H1 (cell line): ENCODE results near the gene THBS3. TPM values are rescaled to one million over a fixed set of nuclear protein-coding genes. Genes with fewer than 3 reads are reported as not detected.
A peak's percentile ranks its signal among the peaks of the same experiment; 100 is the strongest.

Experiments used
- CTCF ChIA-PET: fragments of 300-600 bp; sonication (Branson Sonifier 250); formaldehyde crosslinking; loops from one replicate; lab custom pipeline; 2021; ENCODE audit not compliant: partially characterized antibody; lab: Charles Lee
- POLR2A ChIA-PET: fragments of 300-600 bp; sonication (Branson Sonifier 250); formaldehyde crosslinking; loops from one replicate; lab custom pipeline; 2021; ENCODE audit warnings: inconsistent platforms; ENCODE audit not compliant: partially characterized antibody; lab: Charles Lee
- DNase-seq, 2 experiments: peaks; one replicate each; pipeline versions ENCODE4 v3.0.0 to v3.0.0-alpha.2; 2010 to 2022; ENCODE audit warnings: low spot score in 2 of 2, low read depth in 1 of 2, mixed read lengths in 1 of 2
- FAIRE-seq: peaks from 2 replicates; lab custom pipeline; 2011; peaks lifted over from hg19 to GRCh38; lab: Jason Lieb, UNC
- H2AFZ ChIP-seq: 2 replicates; pipeline ENCODE4 v1.8.1; 2012; ENCODE audit warnings: low read length, inconsistent platforms
- H2AK5ac ChIP-seq: 2 replicates; pipeline ENCODE4 v1.6.1; 2013; ENCODE audit warnings: low read depth, low read length
- H2BK120ac ChIP-seq: replicated peaks from 2 replicates; pipeline ENCODE3; 2013; ENCODE audit warnings: low read depth, low read length, inconsistent platforms
- H2BK12ac ChIP-seq: 2 replicates; pipeline ENCODE4 v1.6.1; 2013; ENCODE audit warnings: low read depth, low read length
- H2BK15ac ChIP-seq: 2 replicates; pipeline ENCODE4 v1.6.1; 2013; ENCODE audit warnings: low read length
- H2BK20ac ChIP-seq: 2 replicates; pipeline ENCODE4 v1.6.1; 2013; ENCODE audit warnings: low read length
- H2BK5ac ChIP-seq: 2 replicates; pipeline ENCODE4 v1.6.1; 2013; ENCODE audit warnings: low read depth, low read length
- H3K14ac ChIP-seq: 2 replicates; pipeline ENCODE4 v1.6.1; 2013; ENCODE audit warnings: inconsistent platforms; ENCODE audit not compliant: insufficient read length
- H3K18ac ChIP-seq: 2 replicates; pipeline ENCODE4 v1.6.1; 2013; ENCODE audit warnings: low read length; ENCODE audit errors: extremely low read depth
- H3K23ac ChIP-seq: 2 replicates; pipeline ENCODE4 v1.6.1; 2013; ENCODE audit warnings: inconsistent platforms; ENCODE audit not compliant: insufficient read length
- H3K23me2 ChIP-seq: 2 replicates; pipeline ENCODE4 v1.6.1; 2013; ENCODE audit warnings: low read depth, low read length
- H3K27ac ChIP-seq: 2 replicates; pipeline ENCODE4 v1.6.1; 2011; ENCODE audit warnings: low read depth, low read length, inconsistent platforms
- H3K27me3 ChIP-seq, 4 experiments: replicated peaks in 1 of 4; 1 replicate in 1 of 4; 2 replicates in 3 of 4; pipeline versions ENCODE4 v1.6.1 to v1.8.1; 2011 to 2013; ENCODE audit warnings: low read length in 3 of 4, mild to moderate bottlenecking in 3 of 4, inconsistent platforms in 2 of 4, mixed read lengths in 2 of 4, moderate library complexity in 1 of 4; ENCODE audit not compliant: control insufficient read depth in 3 of 4, insufficient read depth in 3 of 4; ENCODE audit errors: extremely low read depth in 1 of 4
- H3K36me3 ChIP-seq, 4 experiments: 2 replicates each; pipeline versions ENCODE4 v1.6.1 to v1.8.1; 2011 to 2013; ENCODE audit warnings: mild to moderate bottlenecking in 4 of 4, low read length in 3 of 4, moderate library complexity in 2 of 4, control low read depth in 1 of 4, inconsistent platforms in 1 of 4; ENCODE audit not compliant: insufficient read depth in 4 of 4, control insufficient read depth in 2 of 4
- H3K4ac ChIP-seq: replicated peaks from 2 replicates; pipeline ENCODE3; 2013; ENCODE audit warnings: low read length, low read depth, mixed read lengths, inconsistent platforms; ENCODE audit not compliant: insufficient read length
- H3K4me1 ChIP-seq, 4 experiments: replicated peaks in 1 of 4; 1 replicate in 1 of 4; 2 replicates in 3 of 4; pipeline versions ENCODE4 v1.6.1 to v1.8.1; 2011 to 2013; ENCODE audit warnings: low read length in 3 of 4, inconsistent platforms in 2 of 4, mixed read lengths in 1 of 4; ENCODE audit not compliant: insufficient read depth in 4 of 4, control insufficient read depth in 3 of 4
- H3K4me2 ChIP-seq, 2 experiments: 2 replicates each; pipeline versions ENCODE4 v1.6.1 to v1.8.1; 2011 to 2013; ENCODE audit warnings: low read depth in 2 of 2, low read length in 2 of 2, control low read depth in 1 of 2, inconsistent platforms in 1 of 2, mild to moderate bottlenecking in 1 of 2; ENCODE audit not compliant: insufficient read depth in 1 of 2
- H3K4me3 ChIP-seq, 4 experiments: fragments of 200-600, 300-600 bp in 1 of 4; sonication (generic), shearing (Covaris generic), sonication (Bioruptor Twin) in 1 of 4; 2 replicates each; pipeline versions ENCODE4 v1.5.1 to v1.8.1; 2011 to 2016; ENCODE audit warnings: low read length in 4 of 4, low read depth in 3 of 4, control low read depth in 2 of 4, inconsistent platforms in 2 of 4, mild to moderate bottlenecking in 2 of 4, mixed read lengths in 1 of 4, moderate library complexity in 1 of 4; ENCODE audit not compliant: insufficient read depth in 2 of 4; ENCODE audit errors: extremely low read depth in 1 of 4
- H3K56ac ChIP-seq: replicated peaks from 2 replicates; pipeline ENCODE3; 2013; ENCODE audit warnings: low read depth, mild to moderate bottlenecking, mixed read lengths, low read length, inconsistent platforms; ENCODE audit not compliant: insufficient read length
- H3K79me1 ChIP-seq: 2 replicates; pipeline ENCODE4 v1.6.1; 2013; ENCODE audit warnings: low read depth, low read length, control low read depth
- H3K79me2 ChIP-seq, 2 experiments: 2 replicates each; pipeline versions ENCODE4 v1.6.1 to v1.8.1; 2012 to 2013; ENCODE audit warnings: low read length in 2 of 2, mild to moderate bottlenecking in 2 of 2, inconsistent platforms in 1 of 2; ENCODE audit not compliant: insufficient read depth in 2 of 2, control insufficient read depth in 1 of 2
- H3K9ac ChIP-seq, 4 experiments: replicated peaks in 1 of 4; 1 replicate in 1 of 4; 2 replicates in 3 of 4; pipeline versions ENCODE4 v1.6.1 to v1.8.1; 2011 to 2013; ENCODE audit warnings: low read depth in 3 of 4, low read length in 3 of 4, control low read depth in 2 of 4, mild to moderate bottlenecking in 2 of 4, moderate library complexity in 2 of 4, inconsistent platforms in 1 of 4; ENCODE audit errors: extremely low read depth in 1 of 4
- H3K9me3 ChIP-seq, 2 experiments: 2 replicates each; pipeline versions ENCODE4 v1.6.1 to v1.8.1; 2012 to 2013; ENCODE audit warnings: mild to moderate bottlenecking in 2 of 2, moderate library complexity in 2 of 2, control low read depth in 1 of 2, inconsistent platforms in 1 of 2, low read depth in 1 of 2, low read length in 1 of 2, mixed read lengths in 1 of 2; ENCODE audit not compliant: insufficient read depth in 2 of 2
- H4K20me1 ChIP-seq, 2 experiments: replicated peaks in 1 of 2; 2 replicates each; pipeline versions ENCODE3 to v1.8.1; 2011 to 2013; ENCODE audit warnings: inconsistent platforms in 2 of 2, low read length in 2 of 2, mild to moderate bottlenecking in 1 of 2; ENCODE audit not compliant: insufficient read depth in 2 of 2, control insufficient read depth in 1 of 2
- H4K5ac ChIP-seq: 2 replicates; pipeline ENCODE4 v1.6.1; 2013; ENCODE audit warnings: low read length, low read depth, mixed read lengths, inconsistent platforms; ENCODE audit not compliant: insufficient read length
- H4K8ac ChIP-seq: 2 replicates; pipeline ENCODE4 v1.8.0; 2013; ENCODE audit warnings: mild to moderate bottlenecking, moderate library complexity, low read length, inconsistent platforms; ENCODE audit not compliant: insufficient read depth; ENCODE audit errors: extremely low read depth
- H4K91ac ChIP-seq: replicated peaks from 2 replicates; pipeline ENCODE3; 2013; ENCODE audit warnings: low read length, mixed read lengths, inconsistent platforms; ENCODE audit not compliant: insufficient read length
- TBP ChIP-seq: IDR thresholded peaks from 2 replicates; pipeline ENCODE4 v1.6.1; 2011; ENCODE audit warnings: low read depth, low read length, improper control_type of control experiment
- WGBS, 2 experiments: shearing (Covaris generic) in 1 of 2; methylation state at CpG; one replicate each; pipeline versions ENCODE4 v1.1.6 to v1.1.7; 2013 to 2015; ENCODE audit warnings: low lambda C conversion rate in 2 of 2, mixed read lengths in 2 of 2, inconsistent platforms in 1 of 2, low coverage in 1 of 2, missing lambda C conversion rate in 1 of 2; ENCODE audit not compliant: insufficient replicate concordance in 2 of 2, insufficient coverage in 1 of 2, insufficient read length in 1 of 2; ENCODE audit errors: extremely low coverage in 1 of 2, missing lambda C conversion rate in 1 of 2; 5-methylcytosine and 5-hydroxymethylcytosine counted together
- polyA plus RNA-seq, 7 experiments: library from polyadenylated mRNA; depleted of rRNA in 3 of 7; stranded (reverse) in 5 of 7; unstranded in 2 of 7; fragments of >200 nt in 5 of 7; fragments of 200-250 nt in 2 of 7; gene quantifications; 1 replicate in 5 of 7; 2 replicates in 1 of 7; 4 replicates in 1 of 7; pipeline versions ENCODE4 v1.2.1 to v1.2.3, GENCODE V29; 2011 to 2013; ENCODE audit warnings: missing spikeins in 2 of 7, mixed read lengths in 2 of 7
- total RNA-seq: library from RNA; stranded (reverse); fragmentation: NEBNext Ultra II Directional; extraction: Animal tissue kit (Norgen Biotek cat#: 25700); gene quantifications from 2 replicates; pipeline ENCODE4 v1.2.1, GENCODE V29; 2021

The THBS3 gene
- total and polyA plus RNA-seq, 2 of the 8 experiments (the other 6 are each of a cell fraction or from before 2014, with no cell fraction given): 3.0 to 3.5 TPM

DNA sequence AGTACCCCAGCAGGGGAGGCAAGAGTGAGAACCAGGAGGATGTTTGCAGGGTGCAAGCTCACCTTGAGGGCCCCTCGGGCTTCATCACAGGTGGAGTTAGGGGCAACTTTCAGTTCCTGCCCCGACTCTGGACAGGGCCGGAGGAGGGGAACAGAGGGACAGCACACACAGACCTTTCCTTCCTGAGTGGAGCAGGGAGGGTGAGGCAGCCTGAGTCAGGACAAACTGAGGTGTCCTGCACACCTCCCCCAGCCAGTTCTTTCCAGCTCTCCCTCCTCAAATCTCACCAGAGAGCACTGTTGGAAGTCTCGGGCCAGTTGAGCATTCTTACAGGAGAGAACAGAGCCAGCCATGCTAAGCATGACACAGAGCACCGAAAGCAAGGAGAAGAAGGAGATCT, 46.1 kb upstream of the THBS3 start:
- H3K23me2 ChIP-seq: peaks cover 12% of the 10 kb centered on the region; the same call in 1 of the 2 replicates
- peaks cover 0 to 26% (median 16%) of the 10 kb centered on the region in 4 experiments; a peak in 6 of 7 replicates for H3K4me1 ChIP-seq
- H3K14ac ChIP-seq: no peak overlapping the region
- no peak for FAIRE-seq
- H4K5ac ChIP-seq: no peak overlapping the region
- no peak overlapping the region for H2BK12ac ChIP-seq
- peak overlapping the region; percentile 20; the same call in 1 of the 2 replicates for H2BK15ac ChIP-seq
- H3K27me3 ChIP-seq: no peaks in the 10 kb centered on the region
- peak overlapping the region; percentile 90; the same call in 1 of the 2 replicates for H2AK5ac ChIP-seq
- ChIA-PET POLR2A (interaction anchor here (0.9 to 7.1 kb wide), 2 partner anchors 7 to 14 kb away, joined by 3 to 48 read pairs; partner anchors contain the start of gene SCAMP3), CTCF (interaction anchor here (4.9 to 15.2 kb wide), 2 partner anchors 52 to 69 kb away, joined by 103 to 227 read pairs; partner anchors contain the start of genes FDPS and RUSC1)
- no peak overlapping the region for H2BK5ac ChIP-seq
- no peaks in the 10 kb centered on the region for H3K9me3 ChIP-seq
- no peak for DNase-seq
- H4K91ac ChIP-seq: no peak overlapping the region
- no peak overlapping the region for H3K4ac ChIP-seq
- no peak overlapping the region for H3K23ac ChIP-seq
- H3K79me1 ChIP-seq: no peaks in the 10 kb centered on the region
- H3K18ac ChIP-seq: no peak overlapping the region
- H3K36me3 ChIP-seq: peaks cover 0 to 4% (median 0%) of the 10 kb centered on the region in 4 experiments; a peak in 2 of 8 replicates
- no peak overlapping the region for H2AFZ ChIP-seq
- H2BK20ac ChIP-seq: no peak overlapping the region
- no peak overlapping the region for H3K27ac ChIP-seq
- H3K4me2 ChIP-seq: peak overlapping the region; percentile 79 to 88
- peak overlapping the region in 3 of 4 experiments; percentile 57 to 91 (median 75); a peak in 3 of 8 replicates for H3K4me3 ChIP-seq
- no peak overlapping the region; a peak in 1 of 7 replicates for H3K9ac ChIP-seq
- no peak overlapping the region for H3K56ac ChIP-seq
- H3K79me2 ChIP-seq: 0 out of 4 replicates have a peak, but pooled peaks cover 0 to 3% of the 10 kb centered on the region in 2 experiments
- WGBS, 2 experiments: 96% methylated on average over 5 of the region's 5 CpGs; no CpG with 5 or more reads in 1 of the 2 experiments
- no peak overlapping the region for H2BK120ac ChIP-seq
- H4K8ac ChIP-seq: no peak overlapping the region
- peaks cover 0 to 6% of the 10 kb centered on the region in 2 experiments for H4K20me1 ChIP-seq
- no peak for TF ChIP-seq TBP
